Activated CD4-positive, alpha-beta T cell treated with anti-CD3 and anti-CD28 coated beads for 36 hours (primary cell): ENCODE measurements around the gene TENT5A. TPM values are rescaled to one million over a fixed set of nuclear protein-coding genes. Genes with fewer than 3 reads are reported as not detected.
A peak's percentile ranks its signal among the peaks of the same experiment; 100 is the strongest.

Experiments
- ATAC-seq: fragments of 200-7000 bp; cut with Tn5 transposase; one replicate; pipeline ENCODE4 v1.10.0; 2021; ENCODE audit warnings: mild to moderate bottlenecking, moderate library complexity
- CTCF ChIA-PET: fragments of 350-600 bp; sonication (Branson Sonifier 250); formaldehyde crosslinking; loops from one replicate; lab custom pipeline; 2021; ENCODE audit warnings: antibody characterized with exemption; lab: Charles Lee
- POLR2A ChIA-PET: fragments of 350-600 bp; sonication (Branson Sonifier 250); formaldehyde crosslinking; loops from one replicate; lab custom pipeline; 2021; ENCODE audit warnings: antibody characterized with exemption, inconsistent platforms; lab: Charles Lee
- DNase-seq: peaks from one replicate; pipeline ENCODE4 v3.0.0-alpha.2; 2020
- H3K27ac Mint-ChIP-seq: one replicate; pipeline ENCODE4 v1.8.0; 2021; ENCODE audit warnings: mixed read lengths
- H3K27me3 Mint-ChIP-seq: one replicate; pipeline ENCODE4 v1.8.0; 2021; ENCODE audit warnings: mixed read lengths
- H3K36me3 Mint-ChIP-seq: one replicate; pipeline ENCODE4 v1.8.0; 2021; ENCODE audit warnings: low read depth, mixed read lengths
- H3K4me1 Mint-ChIP-seq: one replicate; pipeline ENCODE4 v1.8.0; 2021; ENCODE audit warnings: mixed read lengths
- H3K4me3 Mint-ChIP-seq: one replicate; pipeline ENCODE4 v1.8.0; 2021; ENCODE audit warnings: mild to moderate bottlenecking, moderate library complexity, mixed read lengths
- H3K9me3 Mint-ChIP-seq: one replicate; pipeline ENCODE4 v1.8.0; 2021; ENCODE audit warnings: low read depth, mixed read lengths
- intact Hi-C, 2 experiments: fragments of 100-400 bp; cut with DNase I in 1 of 2; cut with micrococcal nuclease in 1 of 2; formaldehyde crosslinking; loops; one replicate each; pipeline versions ENCODE4 v1.14.2 to v1.15.1; 2022 to 2024; cut with DNase I, micrococcal nuclease
- total RNA-seq, 2 experiments: library from RNA; stranded (reverse); gene quantifications; one replicate each; pipeline ENCODE4 v1.2.3, GENCODE V29; 2021

TENT5A gene
- total RNA-seq, 2 experiments from 2014 or later: 0.43 to 0.51 TPM

DNA sequence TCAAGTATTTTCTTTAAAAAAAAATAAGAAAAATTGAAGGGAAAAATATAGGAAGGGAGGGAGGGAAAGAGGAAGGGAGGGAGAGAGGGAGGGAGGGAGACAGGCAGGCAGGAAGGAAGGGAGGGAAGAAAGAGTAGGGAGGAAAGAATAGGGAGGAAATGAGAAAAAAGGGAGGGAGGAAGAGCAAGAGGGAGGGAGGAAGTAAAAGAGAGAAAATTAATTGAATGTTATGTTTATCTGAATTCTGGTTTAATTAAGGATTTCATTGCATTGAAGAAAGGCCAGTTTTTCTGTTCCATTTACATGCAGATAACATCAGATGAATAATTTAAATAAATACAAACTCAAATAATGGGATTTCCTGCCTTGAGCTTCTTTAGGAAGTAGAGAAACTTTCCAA, 47.8 kb downstream of the TENT5A start:
- POLR2A ChIA-PET: no interaction called here
- intact Hi-C loops: no loop called here
- no peak overlapping the region for H3K4me3 Mint-ChIP-seq
- H3K36me3 Mint-ChIP-seq: no peaks in the 10 kb centered on the region
- ATAC-seq (no peak), DNase-seq (no peak)
- H3K9me3 Mint-ChIP-seq: no peaks in the 10 kb centered on the region
- H3K27ac Mint-ChIP-seq: no peak overlapping the region
- H3K27me3 Mint-ChIP-seq: no peaks in the 10 kb centered on the region
- CTCF ChIA-PET: no interaction called here
- no peaks in the 10 kb centered on the region for H3K4me1 Mint-ChIP-seq

DNA sequence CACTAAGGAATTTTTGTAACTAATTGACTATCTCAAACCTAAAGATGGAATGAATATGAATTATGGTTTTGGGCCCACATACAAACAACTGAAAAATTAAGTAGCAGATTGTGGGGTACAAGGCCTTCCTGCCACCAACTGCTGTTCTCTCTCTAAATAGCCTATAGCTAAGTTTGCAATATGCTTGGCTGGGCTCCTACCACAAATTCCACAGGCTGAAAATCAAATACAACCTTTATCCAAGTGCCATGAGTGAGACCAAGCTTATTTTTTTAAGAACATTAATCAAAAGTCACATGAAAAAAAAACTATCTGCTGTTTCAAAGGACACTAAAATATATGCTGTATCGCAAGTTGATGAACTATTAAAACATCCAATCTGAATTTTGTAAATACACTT, 52.1 kb downstream of the TENT5A start:
- no peaks in the 10 kb centered on the region for H3K36me3 Mint-ChIP-seq
- intact Hi-C loops: no loop called here
- ATAC-seq (no peak), DNase-seq (no peak)
- H3K27me3 Mint-ChIP-seq: no peaks in the 10 kb centered on the region
- CTCF ChIA-PET: no interaction called here
- H3K4me3 Mint-ChIP-seq: no peak overlapping the region
- H3K27ac Mint-ChIP-seq: no peak overlapping the region
- no peaks in the 10 kb centered on the region for H3K4me1 Mint-ChIP-seq
- POLR2A ChIA-PET: no interaction called here
- no peaks in the 10 kb centered on the region for H3K9me3 Mint-ChIP-seq

DNA sequence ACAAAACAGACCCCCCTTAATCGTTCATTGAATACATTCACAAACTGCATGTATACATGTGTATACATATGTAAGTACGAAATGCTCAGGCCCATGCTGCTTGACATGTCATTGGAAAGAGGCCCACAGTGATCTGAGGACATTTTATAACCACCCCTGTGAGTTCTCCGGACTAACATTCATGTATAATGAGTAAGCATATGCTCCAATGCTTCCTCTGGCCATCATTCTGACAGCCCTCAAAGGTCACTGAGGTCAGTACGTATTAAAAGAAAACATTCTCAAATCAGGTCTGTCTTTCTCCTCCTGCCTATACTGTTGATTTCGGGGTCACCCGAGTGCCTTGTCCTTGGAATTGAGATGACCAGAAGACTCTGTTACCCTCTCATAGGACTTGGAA, 54.9 kb downstream of the TENT5A start:
- H3K4me1 Mint-ChIP-seq: no peaks in the 10 kb centered on the region
- H3K36me3 Mint-ChIP-seq: no peaks in the 10 kb centered on the region
- ChIA-PET POLR2A (no interaction called here), CTCF (no interaction called here)
- no peak for DNase-seq
- H3K27ac Mint-ChIP-seq: no peak overlapping the region
- no peak overlapping the region for H3K4me3 Mint-ChIP-seq
- no peaks in the 10 kb centered on the region for H3K9me3 Mint-ChIP-seq
- intact Hi-C loops: no loop called here
- no peaks in the 10 kb centered on the region for H3K27me3 Mint-ChIP-seq
- ATAC-seq: no peak

DNA sequence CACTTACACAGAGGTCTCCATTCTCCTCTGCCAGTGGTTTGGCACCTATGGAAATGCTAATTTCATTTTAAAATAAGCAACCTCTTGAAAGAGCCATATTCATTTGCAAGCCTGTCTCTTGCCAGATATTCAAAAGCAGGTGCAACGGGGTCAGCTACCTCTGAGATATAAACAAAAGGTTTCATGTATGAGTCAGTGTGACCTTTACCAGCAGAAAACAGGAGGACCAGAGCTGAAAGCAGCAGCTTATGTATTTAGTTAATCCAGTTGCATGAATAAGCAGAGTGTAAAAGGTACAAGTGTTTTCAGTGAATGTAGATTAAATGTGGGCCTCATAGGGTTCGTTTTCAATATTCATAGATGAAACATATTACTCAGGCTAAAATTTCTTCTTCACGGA, 56.0 kb downstream of the TENT5A start:
- DNase-seq (no peak), ATAC-seq (peak; percentile 47)
- H3K9me3 Mint-ChIP-seq: no peaks in the 10 kb centered on the region
- ChIA-PET POLR2A (no interaction called here), CTCF (no interaction called here)
- no peak overlapping the region for H3K27ac Mint-ChIP-seq
- intact Hi-C loops: no loop called here
- H3K4me1 Mint-ChIP-seq: no peaks in the 10 kb centered on the region
- H3K27me3 Mint-ChIP-seq: no peaks in the 10 kb centered on the region
- no peaks in the 10 kb centered on the region for H3K36me3 Mint-ChIP-seq
- H3K4me3 Mint-ChIP-seq: no peak overlapping the region
